ENCODE data around the gene EPB41L5.

DNA sequence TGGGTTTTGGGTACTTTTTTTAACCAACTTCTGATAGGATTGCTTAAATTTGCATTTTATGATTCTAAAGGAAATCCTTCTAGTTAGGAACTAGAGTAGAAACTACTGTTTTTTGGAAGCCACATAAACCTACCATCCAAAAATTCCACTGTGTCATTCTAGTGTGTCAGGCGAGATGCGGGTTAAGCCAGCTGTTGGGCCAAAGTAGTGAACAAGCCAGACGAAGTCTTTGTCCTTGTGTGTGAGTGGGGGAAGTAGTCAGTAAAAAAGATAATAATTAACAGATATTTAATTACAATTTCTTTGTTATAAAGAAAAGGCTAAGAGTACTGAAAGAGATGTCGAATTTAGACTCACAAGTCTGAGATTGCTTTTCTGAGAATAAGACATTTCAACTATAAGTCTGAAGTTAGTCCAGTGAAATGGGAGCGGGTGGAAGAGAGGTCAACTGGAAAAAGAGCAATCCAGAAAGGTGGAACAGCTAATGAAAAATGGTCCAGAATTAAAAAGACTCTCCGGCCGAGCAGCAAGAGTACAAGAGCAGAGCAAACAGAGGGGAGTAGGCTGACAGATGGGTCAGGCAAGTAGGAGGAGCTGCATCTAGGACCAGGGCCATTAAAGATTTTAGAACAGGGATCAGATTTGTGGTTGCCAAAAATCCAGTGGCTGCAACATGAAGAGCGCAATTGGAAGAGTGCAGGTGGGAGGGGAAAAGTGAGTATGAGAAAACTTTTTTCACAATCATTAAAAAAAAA, 1.5 kb downstream of the EPB41L5 start:
- TF ChIP-seq, protein P1, sequence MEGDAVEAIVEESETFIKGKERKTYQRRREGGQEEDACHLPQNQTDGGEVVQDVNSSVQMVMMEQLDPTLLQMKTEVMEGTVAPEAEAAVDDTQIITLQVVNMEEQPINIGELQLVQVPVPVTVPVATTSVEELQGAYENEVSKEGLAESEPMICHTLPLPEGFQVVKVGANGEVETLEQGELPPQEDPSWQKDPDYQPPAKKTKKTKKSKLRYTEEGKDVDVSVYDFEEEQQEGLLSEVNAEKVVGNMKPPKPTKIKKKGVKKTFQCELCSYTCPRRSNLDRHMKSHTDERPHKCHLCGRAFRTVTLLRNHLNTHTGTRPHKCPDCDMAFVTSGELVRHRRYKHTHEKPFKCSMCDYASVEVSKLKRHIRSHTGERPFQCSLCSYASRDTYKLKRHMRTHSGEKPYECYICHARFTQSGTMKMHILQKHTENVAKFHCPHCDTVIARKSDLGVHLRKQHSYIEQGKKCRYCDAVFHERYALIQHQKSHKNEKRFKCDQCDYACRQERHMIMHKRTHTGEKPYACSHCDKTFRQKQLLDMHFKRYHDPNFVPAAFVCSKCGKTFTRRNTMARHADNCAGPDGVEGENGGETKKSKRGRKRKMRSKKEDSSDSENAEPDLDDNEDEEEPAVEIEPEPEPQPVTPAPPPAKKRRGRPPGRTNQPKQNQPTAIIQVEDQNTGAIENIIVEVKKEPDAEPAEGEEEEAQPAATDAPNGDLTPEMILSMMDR (IDR thresholded peaks at IDR 0.05; ENCODE audit: insufficient read depth, low read depth, low read length), result no peak
- TF ChIP-seq EZH2 (IDR thresholded peaks at IDR 0.05; ENCODE audit: insufficient read depth, low read length), result no peak
